ENCODE results near the gene DAB2. TPM values are rescaled to one million over a fixed set of nuclear protein-coding genes. Genes with fewer than 3 reads are reported as not detected.
A peak's percentile ranks its signal among the peaks of the same experiment; 100 is the strongest.

The DAB2 gene
- total and polyA plus RNA-seq, 12 donors = 6.5 to 64.7 (median 22.3) TPM

DNA sequence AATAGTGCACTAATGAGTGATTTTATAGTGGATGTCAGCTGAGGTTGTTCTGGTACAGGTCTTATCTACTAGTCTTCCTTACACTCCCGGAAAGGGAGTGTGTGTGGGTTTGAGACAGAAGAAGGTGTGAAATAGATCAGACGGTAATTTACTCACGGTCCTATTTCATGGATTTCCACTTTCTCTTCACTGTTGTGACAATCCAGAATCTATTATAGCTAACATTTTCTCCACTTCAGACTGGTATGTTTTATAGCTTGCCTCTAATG lies 53.5 kb downstream of the DAB2 start:
- Histone ChIP-seq H3K4me3 (no peak overlapping the region), H3K27me3 (peaks cover 0 to 9% (median 0%) of the 10 kb centered on the region in 7 donors), H3K27ac (no peak overlapping the region), H3K4me1 (peaks cover 0 to 9% (median 0%) of the 10 kb centered on the region in 9 donors), H3K36me3 (peaks cover 0 to 65% (median 14%) of the 10 kb centered on the region in 9 donors), H3K9me3 (no peaks in the 10 kb centered on the region)
- peak in 1 of 8 donors; percentile 14 for ATAC-seq
- TF ChIP-seq, protein P1, sequence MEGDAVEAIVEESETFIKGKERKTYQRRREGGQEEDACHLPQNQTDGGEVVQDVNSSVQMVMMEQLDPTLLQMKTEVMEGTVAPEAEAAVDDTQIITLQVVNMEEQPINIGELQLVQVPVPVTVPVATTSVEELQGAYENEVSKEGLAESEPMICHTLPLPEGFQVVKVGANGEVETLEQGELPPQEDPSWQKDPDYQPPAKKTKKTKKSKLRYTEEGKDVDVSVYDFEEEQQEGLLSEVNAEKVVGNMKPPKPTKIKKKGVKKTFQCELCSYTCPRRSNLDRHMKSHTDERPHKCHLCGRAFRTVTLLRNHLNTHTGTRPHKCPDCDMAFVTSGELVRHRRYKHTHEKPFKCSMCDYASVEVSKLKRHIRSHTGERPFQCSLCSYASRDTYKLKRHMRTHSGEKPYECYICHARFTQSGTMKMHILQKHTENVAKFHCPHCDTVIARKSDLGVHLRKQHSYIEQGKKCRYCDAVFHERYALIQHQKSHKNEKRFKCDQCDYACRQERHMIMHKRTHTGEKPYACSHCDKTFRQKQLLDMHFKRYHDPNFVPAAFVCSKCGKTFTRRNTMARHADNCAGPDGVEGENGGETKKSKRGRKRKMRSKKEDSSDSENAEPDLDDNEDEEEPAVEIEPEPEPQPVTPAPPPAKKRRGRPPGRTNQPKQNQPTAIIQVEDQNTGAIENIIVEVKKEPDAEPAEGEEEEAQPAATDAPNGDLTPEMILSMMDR (IDR thresholded peaks at IDR 0.05) = no peak
- intact Hi-C loops (cut with DNase I) = loop anchor here in 2 of 10 donors (10.0 kb wide), 2 partner anchors 146 to 156 kb away; partner anchors contain the start of gene FYB1 (in 1 of the 2)
- WGBS, 2 donors = 48 to 56% methylated on average over 3 of the region's 3 CpGs
- no peak for DNase-seq

DNA sequence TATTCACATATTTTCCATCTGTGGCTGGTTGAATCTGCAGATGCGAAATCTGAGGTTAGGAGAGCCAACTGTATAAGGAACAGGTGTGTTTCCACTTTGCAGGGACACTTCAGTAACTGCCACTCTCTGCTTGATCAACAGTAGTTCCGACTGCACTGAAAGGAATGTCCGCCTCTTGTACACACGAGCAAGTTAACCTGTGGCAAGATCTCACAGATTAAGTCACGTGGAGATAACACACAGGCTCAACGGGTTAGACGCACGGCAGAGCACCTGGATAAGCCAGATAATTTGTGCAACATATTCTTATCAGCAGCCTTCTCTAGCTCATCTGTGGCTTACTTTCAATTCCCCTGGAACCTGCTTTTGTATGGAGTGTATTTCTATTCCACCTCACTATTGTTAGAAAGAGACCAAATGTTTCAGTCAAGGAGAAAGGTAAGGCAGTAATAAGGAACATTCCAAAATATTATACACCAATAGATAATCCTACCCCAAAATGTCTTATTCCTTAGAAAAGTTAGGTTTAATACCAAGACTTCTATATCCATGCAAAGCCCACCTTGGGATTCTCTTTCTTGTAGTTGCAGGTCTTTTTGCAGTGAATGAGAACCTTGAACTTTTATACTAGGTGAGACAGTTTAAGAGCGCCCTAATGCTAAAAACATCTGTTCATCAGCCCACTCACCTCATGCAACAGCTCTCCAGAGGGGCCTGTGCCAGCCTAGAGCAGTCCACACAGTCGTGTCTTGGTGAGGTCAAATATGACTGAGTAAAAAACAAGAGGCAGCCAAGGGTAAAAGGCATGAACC lies 54.0 kb downstream of the DAB2 start:
- H3K27ac ChIP-seq = no peak overlapping the region
- DNase-seq (no peak), ATAC-seq (peak in 1 of 8 donors; percentile 9)
- no peak overlapping the region for H3K4me3 ChIP-seq
- intact Hi-C loops (cut with DNase I) = loop anchor here in 2 of 10 donors (10.0 kb wide), 2 partner anchors 146 to 156 kb away; partner anchors contain the start of gene FYB1 (in 1 of the 2)
- H3K27me3 ChIP-seq = peaks cover 0 to 9% (median 0%) of the 10 kb centered on the region in 7 donors
- H3K9me3 ChIP-seq = no peaks in the 10 kb centered on the region
- H3K4me1 ChIP-seq = peaks cover 0 to 9% (median 0%) of the 10 kb centered on the region in 9 donors
- 61 to 67% methylated on average over 10 of the region's 10 CpGs for WGBS, 2 donors
- peaks cover 0 to 60% (median 11%) of the 10 kb centered on the region in 9 donors for H3K36me3 ChIP-seq
- TF ChIP-seq, protein P1 (IDR thresholded peaks at IDR 0.05) = no peak

DNA sequence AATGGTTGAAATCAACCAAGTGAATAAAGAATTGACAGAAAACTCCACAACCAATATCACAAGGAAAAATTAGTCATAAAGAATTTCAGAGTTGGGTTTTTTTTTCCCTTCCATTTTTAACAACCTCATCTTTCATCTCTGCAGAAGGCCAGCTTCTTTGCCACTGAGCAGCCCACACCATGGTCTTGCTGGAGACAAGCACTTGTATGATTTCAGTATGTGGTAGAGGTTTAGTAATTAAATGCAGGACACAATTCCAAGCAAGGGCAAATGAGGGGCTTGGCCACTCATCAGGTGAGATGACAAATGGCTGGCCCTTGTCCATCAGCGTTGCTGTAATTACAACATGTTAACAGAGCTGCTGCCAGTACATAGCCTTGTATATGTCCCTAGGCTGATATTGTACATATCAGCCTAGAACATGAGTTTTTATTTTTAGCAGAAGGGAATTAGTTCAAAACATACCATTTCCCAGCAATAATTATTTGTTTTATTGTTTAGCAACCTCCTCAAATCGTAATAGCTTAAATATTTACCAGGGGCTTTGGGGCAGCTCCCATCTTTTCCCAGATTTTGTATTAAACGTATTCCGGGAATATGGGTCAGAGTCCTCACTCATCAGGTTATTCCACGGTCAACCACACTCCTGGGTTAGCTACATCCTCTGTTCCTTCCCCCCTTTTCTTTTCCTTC lies 55.5 kb downstream of the DAB2 start:
- Histone ChIP-seq H3K4me1 (peaks cover 0 to 9% (median 0%) of the 10 kb centered on the region in 9 donors), H3K27ac (no peak overlapping the region), H3K9me3 (no peaks in the 10 kb centered on the region), H3K27me3 (peaks cover 0 to 9% (median 0%) of the 10 kb centered on the region in 7 donors), H3K4me3 (no peak overlapping the region), H3K36me3 (peaks cover 0 to 45% (median 6%) of the 10 kb centered on the region in 9 donors)
- TF ChIP-seq, protein P1 (IDR thresholded peaks at IDR 0.05) = no peak
- ATAC-seq (no peak), DNase-seq (no peak)
- 82 to 88% methylated on average over 5 of the region's 5 CpGs for WGBS, 2 donors
- intact Hi-C loops (cut with DNase I) = loop anchor here in 1 of 10 donors (10.0 kb wide), 1 partner anchor 154 kb away; the partner anchor contains the start of gene FYB1

DNA sequence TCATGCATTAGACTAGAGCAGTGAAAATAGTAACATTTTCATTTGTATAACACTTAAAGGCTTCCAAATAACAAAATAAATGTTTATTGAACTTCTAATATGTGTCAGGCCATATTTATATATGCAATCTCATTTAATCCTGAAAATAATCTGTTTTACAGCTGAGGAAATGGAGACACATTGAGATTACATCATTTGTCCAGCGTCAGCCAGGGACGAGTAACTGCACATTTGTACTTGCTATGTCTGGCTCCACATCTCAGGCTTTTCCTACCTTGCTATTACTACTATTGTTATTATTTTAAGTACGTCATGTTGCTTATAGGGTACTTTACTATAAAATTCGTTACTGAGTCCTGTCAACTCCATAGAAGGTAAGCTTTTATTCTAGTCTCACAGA lies 56.7 kb downstream of the DAB2 start:
- Histone ChIP-seq H3K36me3 (peaks cover 0 to 33% (median 0%) of the 10 kb centered on the region in 9 donors), H3K4me1 (peaks cover 0 to 9% (median 0%) of the 10 kb centered on the region in 9 donors), H3K4me3 (no peak overlapping the region), H3K27me3 (peaks cover 0 to 9% (median 0%) of the 10 kb centered on the region in 7 donors), H3K9me3 (no peaks in the 10 kb centered on the region), H3K27ac (no peak overlapping the region)
- WGBS, 2 donors = 49 to 57% methylated on average over 4 of the region's 4 CpGs
- TF ChIP-seq, protein P1 (IDR thresholded peaks at IDR 0.05) = no peak
- DNase-seq (no peak), ATAC-seq (no peak)
- intact Hi-C loops (cut with DNase I) = loop anchor here in 1 of 10 donors (10.0 kb wide), 1 partner anchor 153 kb away; the partner anchor contains the start of gene FYB1
